HepG2 (cell line): ENCODE data around the gene NMUR1. TPM values are rescaled to one million over a fixed set of nuclear protein-coding genes. Genes with fewer than 3 reads are reported as not detected.

Experiments
- ATAC-seq: fragments of 200-7000 bp; cut with Tn5 transposase; 3 replicates; pipeline ENCODE4 v1.9.1; 2020; ENCODE audit warnings: mild to moderate bottlenecking, moderate library complexity
- BruUV-seq: library from RNA; stranded (reverse); fragments of 400-500 nt; replicated peaks from 2 replicates; lab custom pipeline; 2021; lab: Mats Ljungman, UMichigan
- CTCF ChIA-PET: fragments of 300-600 bp; formaldehyde crosslinking; extraction: SDS; loops from one replicate; lab custom pipeline; 2021; ENCODE audit warnings: low total read pairs, inconsistent platforms, low intra/inter-chr PET ratio; lab: Yijun Ruan, JAX
- POLR2A ChIA-PET: fragments of 350-600 bp; sonication (Branson Sonifier 250); formaldehyde crosslinking; loops from one replicate; lab custom pipeline; 2020; ENCODE audit warnings: antibody characterized with exemption, inconsistent platforms; lab: Yijun Ruan, JAX
- DNase-seq: peaks from one replicate; pipeline ENCODE4 v3.0.0-alpha.2; 2015; ENCODE audit warnings: low spot score
- FAIRE-seq: peaks from 3 replicates; lab custom pipeline; 2011; peaks lifted over from hg19 to GRCh38; lab: Jason Lieb, UNC
- H2AFZ ChIP-seq: one replicate; pipeline ENCODE4 v1.6.1; 2011; ENCODE audit warnings: low read length, inconsistent platforms
- H3K27ac ChIP-seq: fragments of 300-600 bp; 3 replicates; pipeline ENCODE4 v1.8.0; 2011; ENCODE audit warnings: mixed run types, mild to moderate bottlenecking, mixed read lengths, low read length, inconsistent platforms; ENCODE audit not compliant: insufficient read depth; ENCODE audit errors: extremely low read length
- H3K27me3 ChIP-seq, 2 experiments: fragments of 200-600 bp in 1 of 2; 2 replicates in 1 of 2; 3 replicates in 1 of 2; pipeline versions ENCODE4 v1.6.0 to v1.8.0; 2011; ENCODE audit warnings: low read length in 2 of 2, mild to moderate bottlenecking in 2 of 2, moderate library complexity in 2 of 2, inconsistent platforms in 1 of 2; ENCODE audit not compliant: insufficient read depth in 2 of 2, control insufficient read depth in 1 of 2
- H3K36me3 ChIP-seq, 2 experiments: fragments of 200-600 bp in 1 of 2; replicated peaks in 1 of 2; 2 replicates in 1 of 2; 3 replicates in 1 of 2; pipeline versions ENCODE4 v1.5.1 to v1.8.0; 2011; ENCODE audit warnings: low read length in 2 of 2, inconsistent platforms in 1 of 2; ENCODE audit not compliant: insufficient read depth in 2 of 2, control insufficient read depth in 1 of 2
- H3K4me1 ChIP-seq: 2 replicates; pipeline ENCODE4 v1.5.1; 2012; ENCODE audit warnings: low read length, inconsistent platforms; ENCODE audit not compliant: insufficient read depth
- H3K4me2 ChIP-seq: 2 replicates; pipeline ENCODE4 v1.6.0; 2011; ENCODE audit warnings: low read depth, low read length, inconsistent platforms
- H3K4me3 ChIP-seq, 3 experiments: fragments of 200-600 bp in 1 of 3; sonication (generic), shearing (Covaris generic) in 1 of 3; replicated peaks in 1 of 3; 2 replicates each; pipeline ENCODE4 v1.5.1; 2011 to 2016; ENCODE audit warnings: low read length in 3 of 3, inconsistent platforms in 2 of 3, low read depth in 2 of 3, mild to moderate bottlenecking in 2 of 3, control low read depth in 1 of 3, mixed read lengths in 1 of 3; ENCODE audit not compliant: insufficient read depth in 1 of 3
- H3K79me2 ChIP-seq: one replicate; pipeline ENCODE4 v1.6.1; 2011; ENCODE audit warnings: low read length, inconsistent platforms; ENCODE audit not compliant: insufficient read depth
- H3K9ac ChIP-seq: 2 replicates; pipeline ENCODE4 v1.6.0; 2011; ENCODE audit warnings: mild to moderate bottlenecking, low read depth, low read length, inconsistent platforms; ENCODE audit not compliant: insufficient read depth
- H3K9me3 ChIP-seq: 2 replicates; pipeline ENCODE4 v1.5.1; 2012; ENCODE audit warnings: mild to moderate bottlenecking, low read length
- H4K20me1 ChIP-seq: 2 replicates; pipeline ENCODE4 v1.6.0; 2011; ENCODE audit warnings: inconsistent platforms, mild to moderate bottlenecking, low read length, moderate library complexity; ENCODE audit not compliant: insufficient read depth
- AHDC1 ChIP-seq: sonication (generic); formaldehyde crosslinking; IDR thresholded peaks from 2 replicates; pipeline ENCODE4 v1.5.1; 2020; ENCODE audit warnings: mild to moderate bottlenecking, missing genetic modification reagents, borderline replicate concordance
- ATF4 ChIP-seq, 2 experiments: fragments of 450-650 bp in 1 of 2; sonication (generic) in 1 of 2; formaldehyde crosslinking; IDR thresholded peaks; 2 replicates each; pipeline versions ENCODE4 v1.5.0 to v1.8.0; 2020 to 2022; ENCODE audit warnings: mild to moderate bottlenecking in 1 of 2, missing genetic modification reagents in 1 of 2
- NFAT5 ChIP-seq: sonication (generic); formaldehyde crosslinking; IDR thresholded peaks from 2 replicates; pipeline ENCODE4 v1.4.0; 2020; ENCODE audit warnings: missing genetic modification reagents
- NR3C1 ChIP-seq: sonication (generic); formaldehyde crosslinking; IDR thresholded peaks from 2 replicates; pipeline ENCODE4 v1.4.0; 2020; ENCODE audit warnings: missing genetic modification reagents
- POLR2A ChIP-seq, 2 experiments: IDR thresholded peaks; 2 replicates each; pipeline ENCODE4 v1.6.1; 2011; ENCODE audit warnings: low read depth in 2 of 2, low read length in 2 of 2, mild to moderate bottlenecking in 1 of 2, moderate library complexity in 1 of 2; ENCODE audit not compliant: insufficient read depth in 1 of 2
- SPEN ChIP-seq: sonication (generic); formaldehyde crosslinking; IDR thresholded peaks from 2 replicates; pipeline ENCODE4 v1.5.1; 2020; ENCODE audit warnings: low read depth, mild to moderate bottlenecking, missing genetic modification reagents
- STAG1 ChIP-seq: sonication (generic); formaldehyde crosslinking; IDR thresholded peaks from 2 replicates; pipeline ENCODE4 v1.4.0; 2020; ENCODE audit warnings: missing genetic modification reagents
- ZBTB42 ChIP-seq: sonication (generic); formaldehyde crosslinking; IDR thresholded peaks from 2 replicates; pipeline ENCODE4 v1.5.0; 2020; ENCODE audit warnings: mild to moderate bottlenecking, missing genetic modification reagents
- ZC3H13 ChIP-seq: sonication (generic); formaldehyde crosslinking; IDR thresholded peaks from 2 replicates; pipeline ENCODE4 v1.8.1; 2023; ENCODE audit warnings: mild to moderate bottlenecking, missing genetic modification reagents, moderate library complexity
- ZNF713 ChIP-seq: sonication (generic); formaldehyde crosslinking; IDR thresholded peaks from 2 replicates; pipeline ENCODE4 v1.4.0; 2020; ENCODE audit warnings: mild to moderate bottlenecking, missing genetic modification reagents
- ZSCAN22 ChIP-seq: sonication (generic); formaldehyde crosslinking; IDR thresholded peaks from 2 replicates; pipeline ENCODE4 v1.4.0; 2020; ENCODE audit warnings: mild to moderate bottlenecking, missing genetic modification reagents
- WGBS: methylation state at CpG from one replicate; pipeline ENCODE4 v1.1.6; 2017; ENCODE audit warnings: low lambda C conversion rate; 5-methylcytosine and 5-hydroxymethylcytosine counted together
- in situ Hi-C: cut with HindIII; loops from 2 replicates; pipeline ENCODE4 v1.10.0; 2017; ENCODE audit warnings: low pct_unique_long_range_greater_than_20kb; ENCODE audit not compliant: extremely low pct_ligation_motif_present
- intact Hi-C: fragments of 100-400 bp; cut with micrococcal nuclease; formaldehyde crosslinking; loops from one replicate; pipeline ENCODE4 v1.10.0; 2022; ENCODE audit not compliant: unreplicated experiment
- polyA plus RNA-seq, 8 experiments: library from polyadenylated mRNA; depleted of rRNA in 3 of 8; stranded (reverse) in 7 of 8; unstranded in 1 of 8; fragments of >200 nt; fragmentation: Illumina TruSeq in 4 of 8; extraction: Trizol in 4 of 8; gene quantifications; 2 replicates each; pipeline versions ENCODE4 v1.2.1 to v1.2.3, GENCODE V29; 2011 to 2016; ENCODE audit warnings: low read depth in 4 of 8, missing spikeins in 1 of 8, mixed read lengths in 1 of 8; ENCODE audit not compliant: insufficient read depth in 1 of 8
- total RNA-seq, 5 experiments: library from RNA; depleted of rRNA; stranded (reverse); fragments of >200 nt; fragmentation: Illumina TruSeq; extraction: Trizol; gene quantifications; 2 replicates each; pipeline ENCODE4 v1.2.3, GENCODE V29; 2016; ENCODE audit warnings: low read depth in 1 of 5

Gene NMUR1
- total and polyA plus RNA-seq, 2 of the 13 experiments (the other 11 are each of a cell fraction or from before 2014, with no cell fraction given), result not detected

- no peak for TF ChIP-seq AHDC1 (CRISPR knock-in tag)
- TF ChIP-seq, all 625 proteins: peak for 0
These were observed 3.5 kb upstream of the NMUR1 start (continued) for GRCh38 chr2:231533777-231534125.

GRCh38 chr2:231533086-231533776 is 3.0 kb upstream of the NMUR1 start:
- in situ Hi-C loops, result no loop called here
- intact Hi-C loops, result no loop called here
- CTCF ChIA-PET, result no interaction called here
- H3K36me3 ChIP-seq, result no peaks in the 10 kb centered on the region
- H3K9ac ChIP-seq, result no peak overlapping the region
- H3K27ac ChIP-seq, result no peak overlapping the region
- H3K4me3 ChIP-seq, result no peak overlapping the region
- no TSS peak for BruUV-seq
- no peak overlapping the region for H3K4me2 ChIP-seq
- FAIRE-seq (no peak), DNase-seq (no peak), ATAC-seq (no peak)
- H3K9me3 ChIP-seq, result no peaks in the 10 kb centered on the region
- WGBS, result 33% methylated on average over 8 of the region's 8 CpGs
- H3K79me2 ChIP-seq, result no peaks in the 10 kb centered on the region
- H3K27me3 ChIP-seq, result peaks cover 0 to 46% of the 10 kb centered on the region in 2 experiments; a peak in 3 of 5 replicates
- H4K20me1 ChIP-seq, result no peaks in the 10 kb centered on the region
- no peak overlapping the region for H2AFZ ChIP-seq
- POLR2A ChIA-PET, result no interaction called here
- H3K4me1 ChIP-seq, result no peaks in the 10 kb centered on the region
- TF ChIP-seq ATF4 (CRISPR knock-in tag; IDR thresholded peaks at IDR 0.05) (no peak), SPEN (CRISPR knock-in tag) (no peak), ZBTB42 (CRISPR knock-in tag) (no peak), NR3C1 (CRISPR knock-in tag) (no peak), ZNF713 (CRISPR knock-in tag) (no peak), ZC3H13 (CRISPR knock-in tag) (no peak), NFAT5 (CRISPR knock-in tag) (no peak), STAG1 (CRISPR knock-in tag) (no peak), POLR2A (IDR thresholded peaks at IDR 0.05; ENCODE audit: insufficient read depth in 1 of 2, low read depth in 2 of 2, low read length in 2 of 2) (no peak), ZSCAN22 (no peak)
